Measurements from ENCODE around the gene ESRRA. TPM values are rescaled to one million over a fixed set of nuclear protein-coding genes. Genes with fewer than 3 reads are reported as not detected.

Gene ESRRA
- total and polyA plus RNA-seq, 2 of the 13 experiments (the other 11 are each of a cell fraction or from before 2014, with no cell fraction given): 18.1 to 36.3 TPM

DNA sequence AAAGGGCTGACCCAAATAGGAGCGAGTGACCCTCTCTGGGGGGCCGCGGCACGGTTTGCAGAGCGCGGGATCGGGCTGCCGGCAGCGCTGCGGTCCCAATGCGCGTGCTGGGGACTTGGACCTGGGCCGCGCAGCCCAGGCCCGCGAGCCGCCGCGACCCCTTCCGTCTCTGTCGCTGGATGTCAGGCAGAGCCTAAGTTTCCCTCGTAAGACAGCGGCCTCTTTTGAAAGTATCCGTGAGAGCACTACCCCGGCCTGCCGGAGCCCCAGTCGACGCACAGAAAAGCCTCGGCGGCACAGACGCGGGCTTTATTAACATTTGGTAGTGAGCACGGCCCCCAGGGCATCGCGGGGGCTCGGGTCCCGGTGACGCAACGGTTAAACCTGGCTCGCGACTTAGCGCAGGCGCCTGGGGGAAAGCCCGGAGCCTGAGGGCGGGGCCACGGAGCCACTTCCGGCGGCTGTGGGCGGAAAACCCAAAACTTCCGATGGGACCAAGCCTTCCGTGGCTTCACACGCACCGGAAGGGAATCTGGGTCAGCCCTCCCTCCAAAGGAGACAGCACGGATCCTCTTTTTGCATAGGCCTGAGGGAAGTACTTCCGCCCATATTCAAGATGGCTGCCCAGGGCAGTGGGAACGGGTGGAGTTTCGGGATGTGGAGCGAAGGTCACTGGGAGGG is 35.6 kb upstream of the ESRRA start (continued):
- TF ChIP-seq, protein P1, sequence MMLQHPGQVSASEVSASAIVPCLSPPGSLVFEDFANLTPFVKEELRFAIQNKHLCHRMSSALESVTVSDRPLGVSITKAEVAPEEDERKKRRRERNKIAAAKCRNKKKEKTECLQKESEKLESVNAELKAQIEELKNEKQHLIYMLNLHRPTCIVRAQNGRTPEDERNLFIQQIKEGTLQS (CRISPR knock-in tag; IDR thresholded peaks at IDR 0.05): peak; percentile 59; the same call in 1 of the 2 replicates
- TF ChIP-seq KLF15 (CRISPR knock-in tag; IDR thresholded peaks at IDR 0.05; ENCODE audit: borderline replicate concordance) (no peak), ATF6 (CRISPR knock-in tag; conservative IDR thresholded peaks at IDR 0.05) (0 out of 2 replicates have a peak, but pooled peaks have one; percentile 54), ZZZ3 (CRISPR knock-in tag; IDR thresholded peaks at IDR 0.05; ENCODE audit: borderline replicate concordance) (peak; percentile 32; the same call in 1 of the 2 replicates), PATZ1 (CRISPR knock-in tag; IDR thresholded peaks at IDR 0.05) (peak; percentile 93), REL (CRISPR knock-in tag; conservative IDR thresholded peaks at IDR 0.05) (peak; percentile 68), ZFP82 (CRISPR knock-in tag; IDR thresholded peaks at IDR 0.05; ENCODE audit: borderline replicate concordance) (0 out of 2 replicates have a peak, but pooled peaks have one; percentile 37), RNF219 (CRISPR knock-in tag; IDR thresholded peaks at IDR 0.05) (no peak), ZNF629 (CRISPR knock-in tag; conservative IDR thresholded peaks at IDR 0.05) (no peak; the same call in 1 of the 2 replicates), ZNF749 (CRISPR knock-in tag; IDR thresholded peaks at IDR 0.05; ENCODE audit: borderline replicate concordance) (0 out of 2 replicates have a peak, but pooled peaks have one; percentile 5), KLF16 (CRISPR knock-in tag; IDR thresholded peaks at IDR 0.05) (peak in 1 of 2 experiments; percentile 81; a peak in 2 of 4 replicates), DMAP1 (CRISPR knock-in tag; IDR thresholded peaks at IDR 0.05) (peak; percentile 75), ZBED4 (CRISPR knock-in tag; IDR thresholded peaks at IDR 0.05; ENCODE audit: borderline replicate concordance) (peak; percentile 45; the same call in 1 of the 2 replicates)
- TF ChIP-seq, protein P2, sequence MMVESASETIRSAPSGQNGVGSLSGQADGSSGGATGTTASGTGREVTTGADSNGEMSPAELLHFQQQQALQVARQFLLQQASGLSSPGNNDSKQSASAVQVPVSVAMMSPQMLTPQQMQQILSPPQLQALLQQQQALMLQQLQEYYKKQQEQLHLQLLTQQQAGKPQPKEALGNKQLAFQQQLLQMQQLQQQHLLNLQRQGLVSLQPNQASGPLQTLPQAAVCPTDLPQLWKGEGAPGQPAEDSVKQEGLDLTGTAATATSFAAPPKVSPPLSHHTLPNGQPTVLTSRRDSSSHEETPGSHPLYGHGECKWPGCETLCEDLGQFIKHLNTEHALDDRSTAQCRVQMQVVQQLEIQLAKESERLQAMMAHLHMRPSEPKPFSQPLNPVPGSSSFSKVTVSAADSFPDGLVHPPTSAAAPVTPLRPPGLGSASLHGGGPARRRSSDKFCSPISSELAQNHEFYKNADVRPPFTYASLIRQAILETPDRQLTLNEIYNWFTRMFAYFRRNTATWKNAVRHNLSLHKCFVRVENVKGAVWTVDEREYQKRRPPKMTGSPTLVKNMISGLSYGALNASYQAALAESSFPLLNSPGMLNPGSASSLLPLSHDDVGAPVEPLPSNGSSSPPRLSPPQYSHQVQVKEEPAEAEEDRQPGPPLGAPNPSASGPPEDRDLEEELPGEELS (CRISPR knock-in tag; IDR thresholded peaks at IDR 0.05): peak; percentile 43; the same call in 1 of the 2 replicates
